Measurements from ENCODE around the gene PLPP1. TPM values are rescaled to one million over a fixed set of nuclear protein-coding genes. Genes with fewer than 3 reads are reported as not detected.

The PLPP1 gene
- total and polyA plus RNA-seq, 2 of the 8 experiments (the other 6 are each of a cell fraction or from before 2014, with no cell fraction given), result 43.7 to 91.3 TPM

DNA sequence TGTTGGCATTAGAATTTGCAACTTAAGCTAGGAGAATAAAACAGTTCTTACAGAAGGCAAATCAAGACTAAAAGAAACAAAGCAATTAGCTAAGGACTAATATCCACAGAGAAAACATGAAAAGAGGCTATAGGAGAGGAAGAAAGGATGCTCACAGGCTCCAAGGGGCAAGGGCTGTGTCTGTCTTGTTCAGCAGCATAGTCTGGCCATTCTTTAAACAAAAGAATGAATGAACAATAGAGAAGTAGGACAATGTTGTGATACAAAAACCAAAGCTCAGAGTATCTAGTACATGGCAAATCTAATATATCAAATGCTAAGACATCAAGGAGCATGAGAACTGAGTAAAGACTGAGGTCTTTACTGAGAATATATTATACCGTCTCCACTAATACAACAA is 39.5 kb downstream of the PLPP1 start:
- H3K14ac ChIP-seq (ENCODE audit: insufficient read length), result no peak overlapping the region
- no peak overlapping the region for H2AK5ac ChIP-seq (ENCODE audit: low read depth, low read length)
- no peak for DNase-seq (ENCODE audit: low read depth in 1 of 2, low spot score in 2 of 2)
- no peak overlapping the region for H2BK12ac ChIP-seq (ENCODE audit: low read depth, low read length)
- peaks cover 0 to 29% (median 13%) of the 10 kb centered on the region in 4 experiments; a peak in 6 of 7 replicates for H3K4me1 ChIP-seq (replicated peaks in 1 of 4; ENCODE audit: control insufficient read depth in 3 of 4, insufficient read depth in 4 of 4, low read length in 3 of 4)
- no peak for FAIRE-seq
- no peak overlapping the region for H3K23ac ChIP-seq (ENCODE audit: insufficient read length)
- H3K79me2 ChIP-seq (ENCODE audit: control insufficient read depth in 1 of 2, insufficient read depth in 2 of 2, low read length in 2 of 2), result peaks cover 14 to 98% of the 10 kb centered on the region in 2 experiments
- H3K23me2 ChIP-seq (ENCODE audit: low read depth, low read length), result no peaks in the 10 kb centered on the region
- no peak overlapping the region for H3K4me2 ChIP-seq (ENCODE audit: insufficient read depth in 1 of 2, low read depth in 2 of 2, low read length in 2 of 2)
- H3K56ac ChIP-seq (replicated peaks; ENCODE audit: insufficient read length, low read depth, low read length), result no peak overlapping the region
- no peak overlapping the region for H3K4ac ChIP-seq (replicated peaks; ENCODE audit: insufficient read length, low read depth, low read length)
- no peak overlapping the region for H2BK15ac ChIP-seq (ENCODE audit: low read length)
- H3K9ac ChIP-seq (replicated peaks in 1 of 4; ENCODE audit: extremely low read depth in 1 of 4, low read depth in 3 of 4, low read length in 3 of 4), result no peak overlapping the region
- H3K4me3 ChIP-seq (ENCODE audit: extremely low read depth in 1 of 4, insufficient read depth in 2 of 4, low read depth in 3 of 4, low read length in 4 of 4), result no peak overlapping the region
- H3K18ac ChIP-seq (ENCODE audit: extremely low read depth, low read length), result no peak overlapping the region
- H3K36me3 ChIP-seq (ENCODE audit: control insufficient read depth in 2 of 4, insufficient read depth in 4 of 4, low read length in 3 of 4), result peaks cover 0 to 14% (median 3%) of the 10 kb centered on the region in 4 experiments; a peak in 3 of 8 replicates
- no peaks in the 10 kb centered on the region for H3K27me3 ChIP-seq (replicated peaks in 1 of 4; ENCODE audit: control insufficient read depth in 3 of 4, extremely low read depth in 1 of 4, insufficient read depth in 3 of 4, low read length in 3 of 4)
- ChIA-PET CTCF (ENCODE audit: partially characterized antibody) (no interaction called here), POLR2A (ENCODE audit: partially characterized antibody) (interaction anchor here (0.6 kb wide), 1 partner anchor 62 kb away, joined by 3 read pairs; no protein-coding TSS in a partner anchor)
- peaks cover 6% of the 10 kb centered on the region for H3K79me1 ChIP-seq (ENCODE audit: low read depth, low read length)
- WGBS, 2 experiments (ENCODE audit: extremely low coverage in 1 of 2, insufficient coverage in 1 of 2, insufficient read length in 1 of 2, insufficient replicate concordance in 2 of 2, low coverage in 1 of 2, low lambda C conversion rate in 2 of 2, missing lambda C conversion rate in 1 of 2), result 94% methylated on average over 1 of the region's 1 CpG; no CpG with 5 or more reads in 1 of the 2 experiments
- no peak overlapping the region for H2BK5ac ChIP-seq (ENCODE audit: low read depth, low read length)
- H2BK20ac ChIP-seq (ENCODE audit: low read length), result no peak overlapping the region
- peaks cover 1% of the 10 kb centered on the region in 2 experiments for H4K20me1 ChIP-seq (replicated peaks in 1 of 2; ENCODE audit: control insufficient read depth in 1 of 2, insufficient read depth in 2 of 2, low read length in 2 of 2)
- H2BK120ac ChIP-seq (replicated peaks; ENCODE audit: low read depth, low read length), result no peak overlapping the region
- no peaks in the 10 kb centered on the region for H3K9me3 ChIP-seq (ENCODE audit: insufficient read depth in 2 of 2, low read depth in 1 of 2, low read length in 1 of 2)
- H3K27ac ChIP-seq (ENCODE audit: low read depth, low read length), result no peak overlapping the region
- no peak overlapping the region for H4K91ac ChIP-seq (replicated peaks; ENCODE audit: insufficient read length, low read length)
- TF ChIP-seq JUND (IDR thresholded peaks at IDR 0.05; ENCODE audit: low read length), result no peak
- TF ChIP-seq BACH1 (IDR thresholded peaks at IDR 0.05; ENCODE audit: low read length), result no peak
- TF ChIP-seq, protein P1, sequence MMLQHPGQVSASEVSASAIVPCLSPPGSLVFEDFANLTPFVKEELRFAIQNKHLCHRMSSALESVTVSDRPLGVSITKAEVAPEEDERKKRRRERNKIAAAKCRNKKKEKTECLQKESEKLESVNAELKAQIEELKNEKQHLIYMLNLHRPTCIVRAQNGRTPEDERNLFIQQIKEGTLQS (IDR thresholded peaks at IDR 0.05; ENCODE audit: insufficient read depth, low read depth, low read length), result no peak
- no peak overlapping the region for H2AFZ ChIP-seq (ENCODE audit: low read length)
- no peak overlapping the region for H4K8ac ChIP-seq (ENCODE audit: extremely low read depth, insufficient read depth, low read length)
- no peak overlapping the region for H4K5ac ChIP-seq (ENCODE audit: insufficient read length, low read depth, low read length)

Measured in H1 (cell line).